Upper lobe of left lung (tissue), 4 donors: Measurements from ENCODE around the gene AKAP11.

Experiments
- CTCF ChIP-seq, 6 experiments: fragments of 450-650 bp in 4 of 6; fragments of 200-600 bp in 2 of 6; sonication (generic) in 2 of 6; IDR thresholded peaks; one replicate each; pipeline ENCODE4 v1.5.1; 2016 to 2019; ENCODE audit warnings: antibody characterized with exemption in 6 of 6
- EP300 ChIP-seq, 4 donors: sonication (generic); formaldehyde crosslinking; IDR thresholded peaks; one replicate each; pipeline ENCODE4 v1.5.1; 2017; ENCODE audit warnings: antibody characterized with exemption in 4 of 4, control low read depth in 2 of 4
- POLR2A ChIP-seq, 4 donors: fragments of 450-650 bp; IDR thresholded peaks; one replicate each; pipeline ENCODE4 v1.5.1; 2016 to 2017; ENCODE audit warnings: antibody characterized with exemption in 4 of 4, mild to moderate bottlenecking in 2 of 4
- POLR2AphosphoS5 ChIP-seq, 2 donors: sonication (generic); formaldehyde crosslinking; IDR thresholded peaks; one replicate each; pipeline ENCODE4 v1.5.1; 2017; ENCODE audit warnings: antibody characterized with exemption in 2 of 2

GRCh38 chr13:42322806-42323205, 50.9 kb downstream of the AKAP11 start:
- TF ChIP-seq POLR2A (IDR thresholded peaks at IDR 0.05) = no peak
- no peak for TF ChIP-seq EP300 (IDR thresholded peaks at IDR 0.05)
- TF ChIP-seq CTCF (IDR thresholded peaks at IDR 0.05) = no peak
- no peak for TF ChIP-seq POLR2AphosphoS5 (IDR thresholded peaks at IDR 0.05)
